Ascending aorta (tissue), 2 donors: ENCODE measurements around the gene AKAP6. TPM values are rescaled to one million over a fixed set of nuclear protein-coding genes. Genes with fewer than 3 reads are reported as not detected.

ENCODE experiments used
- DNase-seq, 2 donors: peaks; one replicate each; pipeline ENCODE4 v3.0.0-alpha.2; 2019; ENCODE audit warnings: low spot score in 2 of 2
- H3K27ac ChIP-seq, 2 donors: fragments of 200-600 bp; sonication (generic); one replicate each; pipeline ENCODE4 v1.5.1; 2016 to 2017; ENCODE audit warnings: mild to moderate bottlenecking in 1 of 2
- H3K27me3 ChIP-seq: fragments of 200-600 bp; sonication (generic); one replicate; pipeline ENCODE4 v1.5.1; 2017
- H3K36me3 ChIP-seq, 2 donors: fragments of 200-600 bp; sonication (generic); one replicate each; pipeline ENCODE4 v1.5.1; 2016
- H3K4me1 ChIP-seq, 2 donors: fragments of 200-600 bp; sonication (generic); one replicate each; pipeline ENCODE4 v1.5.1; 2016 to 2017; ENCODE audit warnings: mild to moderate bottlenecking in 1 of 2
- H3K4me3 ChIP-seq, 2 donors: fragments of 200-600 bp; sonication (generic); one replicate each; pipeline ENCODE4 v1.5.1; 2016 to 2017; ENCODE audit warnings: mild to moderate bottlenecking in 1 of 2
- H3K9me3 ChIP-seq, 2 donors: fragments of 200-600 bp; sonication (generic); one replicate each; pipeline ENCODE4 v1.5.1; 2016
- CTCF ChIP-seq, 3 experiments: fragments of 200-600 bp in 2 of 3; fragments of 450-650 bp in 1 of 3; sonication (generic) in 2 of 3; IDR thresholded peaks; one replicate each; pipeline ENCODE4 v1.5.1; 2016 to 2019; ENCODE audit warnings: antibody characterized with exemption in 3 of 3, mild to moderate bottlenecking in 1 of 3, moderate library complexity in 1 of 3
- intact Hi-C: fragments of 100-400 bp; cut with DNase I; formaldehyde crosslinking; loops from one replicate; pipeline ENCODE4 v1.15.1; 2023
- total RNA-seq: library from RNA; depleted of rRNA; stranded (reverse); fragments of >200 nt; gene quantifications from one replicate; pipeline ENCODE4 v1.1.0, GENCODE V29; 2016

AKAP6 gene
- total RNA-seq, 1 donor from 2014 or later, result 21.1 TPM

GRCh38 chr14:32342847-32343194, 13.7 kb downstream of the AKAP6 start:
- no peak for TF ChIP-seq CTCF (IDR thresholded peaks at IDR 0.05)
- Histone ChIP-seq H3K27me3 (no peaks in the 10 kb centered on the region), H3K27ac (no peak overlapping the region), H3K36me3 (no peaks in the 10 kb centered on the region), H3K4me1 (no peaks in the 10 kb centered on the region), H3K4me3 (no peak overlapping the region), H3K9me3 (no peaks in the 10 kb centered on the region)
- DNase-seq, result no peak
- intact Hi-C loops, result no loop called here

- no peak overlapping the region for H3K4me3 ChIP-seq
- no peak for TF ChIP-seq CTCF (IDR thresholded peaks at IDR 0.05)
- intact Hi-C loops, result no loop called here
- no peaks in the 10 kb centered on the region for H3K4me1 ChIP-seq
- H3K36me3 ChIP-seq, result no peaks in the 10 kb centered on the region
- no peaks in the 10 kb centered on the region for H3K27me3 ChIP-seq
- no peak for DNase-seq
- H3K27ac ChIP-seq, result no peak overlapping the region
- no peaks in the 10 kb centered on the region for H3K9me3 ChIP-seq
These were observed 14.9 kb downstream of the AKAP6 start for GRCh38 chr14:32343926-32344430.

GRCh38 chr14:32345311-32345791, 16.3 kb downstream of the AKAP6 start:
- intact Hi-C loops, result no loop called here
- Histone ChIP-seq H3K4me1 (no peaks in the 10 kb centered on the region), H3K4me3 (no peak overlapping the region), H3K9me3 (no peaks in the 10 kb centered on the region), H3K27ac (no peak overlapping the region), H3K27me3 (no peaks in the 10 kb centered on the region), H3K36me3 (no peaks in the 10 kb centered on the region)
- no peak for TF ChIP-seq CTCF (IDR thresholded peaks at IDR 0.05)
- no peak for DNase-seq

GRCh38 chr14:32349322-32349721, 20.2 kb downstream of the AKAP6 start:
- Histone ChIP-seq H3K4me3 (no peak overlapping the region), H3K9me3 (no peaks in the 10 kb centered on the region), H3K27me3 (no peaks in the 10 kb centered on the region), H3K27ac (no peak overlapping the region), H3K4me1 (no peaks in the 10 kb centered on the region), H3K36me3 (no peaks in the 10 kb centered on the region)
- intact Hi-C loops, result no loop called here
- no peak for DNase-seq
- no peak for TF ChIP-seq CTCF (IDR thresholded peaks at IDR 0.05)

GRCh38 chr14:32350020-32350419, 20.9 kb downstream of the AKAP6 start:
- Histone ChIP-seq H3K4me1 (no peaks in the 10 kb centered on the region), H3K27me3 (no peaks in the 10 kb centered on the region), H3K36me3 (no peaks in the 10 kb centered on the region), H3K9me3 (no peaks in the 10 kb centered on the region), H3K27ac (no peak overlapping the region), H3K4me3 (no peak overlapping the region)
- intact Hi-C loops, result no loop called here
- no peak for TF ChIP-seq CTCF (IDR thresholded peaks at IDR 0.05)
- no peak for DNase-seq

GRCh38 chr14:32352631-32353030, 23.5 kb downstream of the AKAP6 start:
- H3K27ac ChIP-seq, result no peak overlapping the region
- intact Hi-C loops, result no loop called here
- no peak overlapping the region for H3K4me3 ChIP-seq
- no peaks in the 10 kb centered on the region for H3K9me3 ChIP-seq
- no peaks in the 10 kb centered on the region for H3K27me3 ChIP-seq
- TF ChIP-seq CTCF (IDR thresholded peaks at IDR 0.05), result no peak
- H3K4me1 ChIP-seq, result no peaks in the 10 kb centered on the region
- no peaks in the 10 kb centered on the region for H3K36me3 ChIP-seq
- no peak for DNase-seq
